HCT116 (cell line): ENCODE data around the gene ESYT3. TPM values are rescaled to one million over a fixed set of nuclear protein-coding genes. Genes with fewer than 3 reads are reported as not detected.

ENCODE experiments used
- ATAC-seq: fragments of 200-7000 bp; cut with Tn5 transposase; 2 replicates; pipeline ENCODE4 v1.9.1; 2020; ENCODE audit warnings: mild to moderate bottlenecking, moderate library complexity
- BruUV-seq: library from RNA; stranded (reverse); fragments of 400-500 nt; replicated peaks from 2 replicates; lab custom pipeline; 2021; lab: Mats Ljungman, UMichigan
- CTCF ChIA-PET: fragments of 300-600 bp; sonication (Branson Sonifier 250); formaldehyde crosslinking; loops from one replicate; lab custom pipeline; 2021; ENCODE audit warnings: antibody characterized with exemption; lab: Charles Lee
- POLR2A ChIA-PET: fragments of 300-600, 350-600 bp; sonication (Branson Sonifier 250); formaldehyde crosslinking; loops from one replicate; lab custom pipeline; 2021; ENCODE audit warnings: antibody characterized with exemption; lab: Charles Lee
- RAD21 ChIA-PET, 2 experiments: fragments of 300-600 bp; sonication (Branson Sonifier 250); formaldehyde crosslinking; loops; one replicate each; lab custom pipeline; 2023; ENCODE audit warnings: low total read pairs in 2 of 2; ENCODE audit not compliant: uncharacterized antibody in 2 of 2, unreplicated experiment in 2 of 2, low non-redundant PET in 1 of 2; lab: Charles Lee
- DNase-seq: peaks from one replicate; pipeline ENCODE4 v3.0.0-alpha.2; 2010; ENCODE audit warnings: low read depth, low spot score
- H2AFZ ChIP-seq: fragments of 200-600 bp; shearing (Covaris generic), sonication (generic); 2 replicates; pipeline ENCODE4 v1.6.1; 2017; ENCODE audit warnings: low read depth, mixed run types, mixed read lengths, antibody characterized with exemption, low read length; ENCODE audit not compliant: poor library complexity, severe bottlenecking
- H3K27ac ChIP-seq: 2 replicates; pipeline ENCODE4 v1.5.1; 2012; ENCODE audit warnings: low read depth, low read length
- H3K27me3 ChIP-seq: fragments of 200-600 bp; sonication (generic); 2 replicates; pipeline ENCODE4 v1.6.1; 2016; ENCODE audit warnings: mixed run types, low read length, mixed read lengths; ENCODE audit not compliant: insufficient read depth
- H3K36me3 ChIP-seq, 2 experiments: fragments of 200-500 bp in 1 of 2; fragments of 200-600 bp in 1 of 2; sonication (Bioruptor generic) in 1 of 2; sonication (generic) in 1 of 2; 2 replicates each; pipeline versions ENCODE4 v1.5.1 to v1.6.1; 2014 to 2016; ENCODE audit warnings: low read length in 2 of 2, inconsistent platforms in 1 of 2, mixed read lengths in 1 of 2, mixed run types in 1 of 2; ENCODE audit not compliant: insufficient read depth in 2 of 2, control insufficient read depth in 1 of 2
- H3K4me1 ChIP-seq, 2 experiments: fragments of 200-600 bp in 1 of 2; sonication (generic) in 1 of 2; 2 replicates each; pipeline versions ENCODE4 v1.5.1 to v1.6.1; 2012 to 2017; ENCODE audit warnings: low read length in 2 of 2, inconsistent platforms in 1 of 2, mild to moderate bottlenecking in 1 of 2, mixed read lengths in 1 of 2, mixed run types in 1 of 2, moderate library complexity in 1 of 2; ENCODE audit not compliant: insufficient read depth in 2 of 2, control insufficient read depth in 1 of 2
- H3K4me2 ChIP-seq: fragments of 200-600 bp; sonication (generic); 2 replicates; pipeline ENCODE4 v1.6.1; 2017; ENCODE audit warnings: mixed run types, low read length, mixed read lengths
- H3K4me3 ChIP-seq, 2 experiments: fragments of 200-600 bp in 1 of 2; sonication (generic) in 1 of 2; replicated peaks in 1 of 2; 2 replicates each; pipeline ENCODE4 v1.5.1; 2011 to 2016; ENCODE audit warnings: low read length in 2 of 2, control low read depth in 1 of 2, low read depth in 1 of 2, mild to moderate bottlenecking in 1 of 2, mixed read lengths in 1 of 2, mixed run types in 1 of 2
- H3K79me2 ChIP-seq: fragments of 200-600 bp; sonication (generic); 2 replicates; pipeline ENCODE4 v1.6.1; 2017; ENCODE audit warnings: mild to moderate bottlenecking, mixed run types, low read length, moderate library complexity, mixed read lengths; ENCODE audit not compliant: insufficient read depth
- H3K9ac ChIP-seq: fragments of 200-600 bp; sonication (generic); 2 replicates; pipeline ENCODE4 v1.6.1; 2016; ENCODE audit warnings: low read length, mixed read lengths
- H3K9me2 ChIP-seq: fragments of 200-600 bp; sonication (generic), shearing (Covaris generic); 2 replicates; pipeline ENCODE4 v1.6.1; 2017; ENCODE audit warnings: mixed run types, mild to moderate bottlenecking, moderate library complexity; ENCODE audit not compliant: insufficient read depth
- H3K9me3 ChIP-seq, 2 experiments: fragments of 200-500 bp in 1 of 2; fragments of 200-600 bp in 1 of 2; sonication (Bioruptor generic) in 1 of 2; sonication (generic) in 1 of 2; 2 replicates each; pipeline ENCODE4 v1.6.1; 2014 to 2017; ENCODE audit warnings: low read length in 2 of 2, mixed read lengths in 2 of 2, inconsistent platforms in 1 of 2, low read depth in 1 of 2, mild to moderate bottlenecking in 1 of 2, mixed run types in 1 of 2, moderate library complexity in 1 of 2; ENCODE audit not compliant: control insufficient read depth in 1 of 2, insufficient read depth in 1 of 2
- H4K20me1 ChIP-seq: fragments of 200-600 bp; sonication (generic), shearing (Covaris generic); 2 replicates; pipeline ENCODE4 v1.6.1; 2017; ENCODE audit warnings: mixed run types, mild to moderate bottlenecking, moderate library complexity; ENCODE audit not compliant: insufficient read depth
- CBX3 ChIP-seq: IDR thresholded peaks from 2 replicates; pipeline ENCODE4 v1.6.1; 2012; ENCODE audit warnings: low read depth
- ELF1 ChIP-seq: IDR thresholded peaks from 2 replicates; pipeline ENCODE4 v1.6.1; 2012; ENCODE audit warnings: low read depth, borderline replicate concordance
- EZH2 ChIP-seq: fragments of 200-600 bp; sonication (generic); IDR thresholded peaks from 2 replicates; pipeline ENCODE4 v1.6.1; 2017; ENCODE audit warnings: antibody characterized with exemption, mixed run types
- EZH2phosphoT487 ChIP-seq: fragments of 200-600 bp; IDR thresholded peaks from 2 replicates; pipeline ENCODE4 v1.6.1; 2018; ENCODE audit warnings: antibody characterized with exemption, borderline replicate concordance
- FOSL1 ChIP-seq: IDR thresholded peaks from 2 replicates; pipeline ENCODE4 v1.6.1; 2012; ENCODE audit warnings: low read depth
- POLR2A ChIP-seq: IDR thresholded peaks from 2 replicates; pipeline ENCODE4 v1.7.0; 2011; ENCODE audit warnings: borderline replicate concordance; ENCODE audit not compliant: insufficient read depth, insufficient read length; ENCODE audit errors: extremely low read depth
- RAD21 ChIP-seq: IDR thresholded peaks from 2 replicates; pipeline ENCODE4 v1.6.1; 2012; ENCODE audit warnings: low read depth, mild to moderate bottlenecking
- SIN3A ChIP-seq: IDR thresholded peaks from 2 replicates; pipeline ENCODE4 v1.6.1; 2012; ENCODE audit warnings: low read depth
- TCF7L2 ChIP-seq: IDR thresholded peaks from 2 replicates; pipeline ENCODE4 v1.7.0; 2011; ENCODE audit warnings: borderline replicate concordance, inconsistent platforms; ENCODE audit not compliant: insufficient read depth, insufficient read length; ENCODE audit errors: extremely low read depth
- YY1 ChIP-seq: IDR thresholded peaks from 2 replicates; pipeline ENCODE4 v1.6.1; 2011; ENCODE audit warnings: low read length, low read depth, moderate library complexity, mild to moderate bottlenecking; ENCODE audit not compliant: insufficient replicate concordance; ENCODE audit errors: extremely low read depth
- ZFX ChIP-seq: fragments of 450-650 bp; IDR thresholded peaks from 2 replicates; pipeline ENCODE4 v1.6.1; 2017
- intact Hi-C: fragments of 100-400 bp; cut with micrococcal nuclease; formaldehyde crosslinking; loops from 2 replicates; pipeline ENCODE4 v1.10.0; 2022
- total RNA-seq: library from RNA; stranded (reverse); gene quantifications from one replicate; pipeline ENCODE4 v1.2.1, GENCODE V29; 2021; ENCODE audit not compliant: unreplicated experiment
- TF ChIP-seq, protein P1 (sequence below), 3 experiments: fragments of 200-600 bp in 1 of 3; sonication (generic) in 1 of 3; IDR thresholded peaks in 2 of 3; conservative IDR thresholded peaks in 1 of 3; 2 replicates each; pipeline ENCODE4 v1.5.1; 2012 to 2017; ENCODE audit warnings: low read depth in 2 of 3, low read length in 2 of 3, antibody characterized with exemption in 1 of 3, borderline replicate concordance in 1 of 3, control low read depth in 1 of 3, mild to moderate bottlenecking in 1 of 3, mixed read lengths in 1 of 3, mixed run types in 1 of 3, moderate library complexity in 1 of 3; ENCODE audit not compliant: insufficient read depth in 1 of 3
- TF ChIP-seq, protein P2 (sequence below): IDR thresholded peaks from 2 replicates; pipeline ENCODE4 v1.6.1; 2012

The ESYT3 gene
- total RNA-seq, 1 experiment from 2014 or later: 0.05 TPM

DNA sequence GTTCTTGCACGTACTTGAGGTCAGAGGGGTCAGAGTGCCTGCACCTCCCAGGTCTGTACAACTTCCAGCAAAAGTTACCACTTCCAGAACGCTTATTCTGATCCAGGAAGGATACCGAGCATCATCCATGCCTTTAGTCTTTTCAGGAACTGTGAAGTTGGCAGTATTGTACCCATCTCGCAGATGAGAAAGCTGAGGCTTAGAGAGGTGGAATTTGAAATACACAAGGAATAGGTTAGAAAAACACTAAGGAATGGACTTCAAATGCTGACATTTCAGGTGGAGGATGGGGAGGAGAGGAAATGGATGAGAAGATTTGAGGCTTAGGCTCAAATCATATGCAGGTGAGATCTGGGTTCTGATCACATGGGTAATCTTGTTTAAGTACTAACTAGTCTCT lies 11.2 kb downstream of the ESYT3 start:
- TF ChIP-seq, protein P1, sequence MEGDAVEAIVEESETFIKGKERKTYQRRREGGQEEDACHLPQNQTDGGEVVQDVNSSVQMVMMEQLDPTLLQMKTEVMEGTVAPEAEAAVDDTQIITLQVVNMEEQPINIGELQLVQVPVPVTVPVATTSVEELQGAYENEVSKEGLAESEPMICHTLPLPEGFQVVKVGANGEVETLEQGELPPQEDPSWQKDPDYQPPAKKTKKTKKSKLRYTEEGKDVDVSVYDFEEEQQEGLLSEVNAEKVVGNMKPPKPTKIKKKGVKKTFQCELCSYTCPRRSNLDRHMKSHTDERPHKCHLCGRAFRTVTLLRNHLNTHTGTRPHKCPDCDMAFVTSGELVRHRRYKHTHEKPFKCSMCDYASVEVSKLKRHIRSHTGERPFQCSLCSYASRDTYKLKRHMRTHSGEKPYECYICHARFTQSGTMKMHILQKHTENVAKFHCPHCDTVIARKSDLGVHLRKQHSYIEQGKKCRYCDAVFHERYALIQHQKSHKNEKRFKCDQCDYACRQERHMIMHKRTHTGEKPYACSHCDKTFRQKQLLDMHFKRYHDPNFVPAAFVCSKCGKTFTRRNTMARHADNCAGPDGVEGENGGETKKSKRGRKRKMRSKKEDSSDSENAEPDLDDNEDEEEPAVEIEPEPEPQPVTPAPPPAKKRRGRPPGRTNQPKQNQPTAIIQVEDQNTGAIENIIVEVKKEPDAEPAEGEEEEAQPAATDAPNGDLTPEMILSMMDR (IDR thresholded peaks at IDR 0.05 in 2 of 3, conservative IDR thresholded peaks at IDR 0.05 in 1 of 3; ENCODE audit: borderline replicate concordance in 1 of 3, insufficient read depth in 1 of 3, low read depth in 2 of 3, low read length in 2 of 3): no peak
- TF ChIP-seq ELF1 (no peak), RAD21 (no peak), YY1 (no peak), POLR2A (no peak), EZH2 (no peak), CBX3 (no peak), EZH2phosphoT487 (no peak), FOSL1 (no peak), ZFX (no peak), SIN3A (no peak), TCF7L2 (no peak)
- TF ChIP-seq, protein P2, sequence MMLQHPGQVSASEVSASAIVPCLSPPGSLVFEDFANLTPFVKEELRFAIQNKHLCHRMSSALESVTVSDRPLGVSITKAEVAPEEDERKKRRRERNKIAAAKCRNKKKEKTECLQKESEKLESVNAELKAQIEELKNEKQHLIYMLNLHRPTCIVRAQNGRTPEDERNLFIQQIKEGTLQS: no peak
- CTCF ChIA-PET: no interaction called here
- intact Hi-C loops: no loop called here
- no TSS peak for BruUV-seq
- Histone ChIP-seq H3K79me2 (no peaks in the 10 kb centered on the region), H3K27me3 (no peaks in the 10 kb centered on the region), H3K36me3 (no peaks in the 10 kb centered on the region), H3K9me2 (no peaks in the 10 kb centered on the region), H3K27ac (no peak overlapping the region), H3K4me2 (no peak overlapping the region), H3K4me3 (no peak overlapping the region), H4K20me1 (no peaks in the 10 kb centered on the region), H2AFZ (no peak overlapping the region), H3K9ac (no peak overlapping the region), H3K4me1 (peaks cover 14 to 18% of the 10 kb centered on the region in 2 experiments), H3K9me3 (no peaks in the 10 kb centered on the region)
- DNase-seq (no peak), ATAC-seq (no peak)
- POLR2A ChIA-PET: no interaction called here
- RAD21 ChIA-PET: no interaction called here
